HuH-7 (cell line): ENCODE measurements around the gene EMC6.
"Not testable (repeated sequence)": the region's sequence is repeated elsewhere in the genome, so short reads cannot be mapped to it uniquely, and the experiment has no call there.

Source experiments
- DNase-seq: peaks from one replicate; pipeline ENCODE4 v3.0.0; 2011; ENCODE audit warnings: low spot score

EMC6 gene

DNA sequence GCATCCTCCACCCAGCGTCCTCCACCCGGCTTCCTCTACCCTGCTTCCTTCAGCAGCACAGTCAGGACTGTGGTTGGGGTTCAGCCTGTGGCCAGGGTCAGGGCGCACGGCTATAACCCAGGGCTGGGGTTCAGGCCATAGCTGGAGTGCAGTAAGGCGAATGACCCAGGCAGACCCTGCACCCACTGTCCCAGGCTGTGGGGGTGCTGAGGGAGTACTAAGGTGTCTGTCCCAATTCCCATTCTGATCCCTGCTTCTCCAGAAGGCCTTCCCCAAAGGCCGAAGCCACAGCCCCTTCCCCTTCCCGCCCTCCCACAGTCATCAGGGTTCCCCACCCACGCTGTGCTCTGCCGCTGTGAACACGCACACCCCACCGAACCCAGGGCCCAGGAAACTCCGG, 12.4 kb downstream of the EMC6 start:
- no peak for DNase-seq

DNA sequence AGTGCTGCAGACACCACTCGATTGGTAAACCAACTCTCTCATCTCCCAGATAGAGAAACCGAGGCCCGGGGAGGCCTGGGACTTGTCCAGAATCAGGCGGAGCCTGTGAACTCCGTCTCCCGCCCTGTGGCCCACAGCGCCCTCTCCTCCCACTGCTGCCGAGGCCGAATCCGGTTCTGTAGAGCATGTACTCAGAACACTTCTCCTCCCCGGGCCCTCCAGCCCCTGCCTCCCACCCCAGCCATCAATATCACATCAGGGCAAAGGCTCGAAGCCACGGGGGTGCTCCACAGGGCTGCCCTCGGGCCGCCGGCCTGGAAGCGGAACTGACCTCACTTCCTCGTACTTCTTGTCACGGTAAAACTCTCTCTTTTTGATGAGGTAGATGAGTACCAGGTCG, 13.0 kb downstream of the EMC6 start:
- no peak for DNase-seq

DNA sequence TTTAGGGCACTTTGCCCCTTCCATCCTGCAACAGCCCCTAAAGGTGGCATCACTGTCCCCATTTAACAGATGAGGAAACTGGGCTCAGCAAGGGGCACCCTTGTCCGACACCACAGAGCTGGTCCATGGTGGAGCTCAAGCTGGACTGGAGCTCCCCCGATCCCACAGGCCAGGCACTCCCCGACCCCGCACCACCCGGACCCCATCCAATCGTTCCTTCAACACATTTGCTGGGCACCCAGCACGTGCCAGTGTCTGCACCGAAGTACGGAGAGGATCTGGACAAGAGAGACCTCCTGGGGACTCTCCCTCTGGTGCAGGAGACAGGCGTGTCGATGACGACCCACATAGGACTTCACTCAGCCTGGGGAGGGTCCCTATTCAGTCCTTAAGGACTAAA, 13.4 kb downstream of the EMC6 start:
- DNase-seq, result no peak

DNA sequence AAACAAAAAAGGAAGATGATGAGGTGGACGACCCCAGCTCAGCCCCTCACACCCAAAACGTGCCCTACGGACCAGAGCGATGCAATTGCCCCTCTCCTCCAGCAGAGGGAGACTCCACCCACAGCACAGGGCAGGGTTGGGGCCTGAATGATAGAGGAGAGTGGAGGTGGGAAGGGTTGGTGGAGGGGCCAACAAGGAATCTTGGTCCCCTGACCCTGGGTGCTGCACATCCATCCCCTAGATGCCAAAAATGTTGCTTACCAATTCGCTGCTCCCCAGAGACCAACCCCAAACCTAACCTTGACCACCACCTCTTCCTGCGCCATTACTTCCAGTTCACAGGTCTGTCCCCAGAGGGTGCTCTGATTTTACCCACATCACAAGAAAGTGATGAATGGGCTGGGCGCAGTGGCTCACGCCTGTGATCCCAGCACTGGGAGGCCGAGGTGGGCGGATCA, 14.5 kb downstream of the EMC6 start:
- DNase-seq, result peak; percentile 86

DNA sequence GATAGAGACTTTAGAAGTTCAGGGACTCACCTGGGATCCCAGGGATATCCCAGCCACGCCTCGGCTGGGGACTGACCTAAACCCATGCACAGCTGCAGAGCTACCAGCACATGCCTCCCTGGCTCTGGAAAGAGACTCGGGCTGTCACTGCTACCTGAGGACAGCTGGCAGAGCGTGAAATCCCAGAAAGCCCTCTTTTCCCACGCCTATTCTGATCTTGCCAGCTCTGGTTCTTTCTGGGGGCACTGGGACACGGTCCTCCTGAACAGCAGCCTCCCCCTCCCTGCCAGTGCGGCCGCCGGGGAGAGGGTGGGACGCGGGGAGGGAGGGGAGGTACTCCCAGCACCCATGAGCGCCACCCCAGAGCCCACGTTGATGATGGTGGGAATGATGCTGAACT, 16.6 kb downstream of the EMC6 start:
- DNase-seq, result no peak

DNA sequence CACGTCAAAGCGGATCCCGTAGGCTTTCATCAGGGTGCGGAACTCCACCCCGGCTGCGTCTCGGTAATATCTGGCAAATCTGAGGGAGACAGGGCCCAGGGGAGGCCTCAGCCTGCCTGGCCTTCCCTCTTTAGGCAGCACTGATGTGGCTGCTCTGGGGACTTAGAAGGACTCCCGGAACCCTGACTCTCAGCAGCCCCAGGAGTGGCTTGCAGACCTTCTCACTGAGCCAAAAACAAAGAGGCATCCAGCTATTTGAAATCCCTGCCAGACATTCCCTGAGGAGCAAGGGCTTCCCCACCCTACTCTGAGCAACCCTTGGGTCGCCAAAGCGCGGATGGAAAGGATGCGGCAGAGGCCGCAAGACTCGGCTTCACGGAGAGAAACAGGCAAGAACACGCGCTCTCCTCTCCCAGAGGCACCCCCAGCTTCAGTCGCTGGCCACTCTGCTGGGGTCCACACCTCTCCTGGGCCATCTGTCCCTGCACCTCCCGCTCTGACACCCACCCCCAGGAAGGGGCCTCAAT, 19.5 kb downstream of the EMC6 start:
- DNase-seq, result no peak

DNA sequence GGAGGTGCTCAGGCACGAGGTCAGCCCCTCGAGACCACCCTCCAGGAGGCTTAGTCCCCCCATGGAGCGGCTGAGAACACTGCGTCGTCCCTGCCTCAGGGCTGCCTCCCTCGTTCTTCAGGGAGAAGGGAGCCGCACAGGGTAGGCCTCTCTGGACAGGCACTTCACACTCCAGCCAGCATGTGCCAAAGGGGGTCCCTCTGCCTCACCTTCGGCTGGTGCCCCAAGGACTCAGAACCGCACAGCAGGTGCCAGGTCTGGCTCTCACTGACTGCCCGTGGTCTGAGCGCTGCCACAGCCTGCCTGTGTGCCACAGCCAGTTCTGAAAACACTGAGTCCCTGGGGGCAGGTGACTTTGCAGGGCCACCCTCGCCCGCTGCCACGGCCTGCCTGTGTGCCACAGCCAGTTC, 20.2 kb downstream of the EMC6 start:
- DNase-seq, result no peak

DNA sequence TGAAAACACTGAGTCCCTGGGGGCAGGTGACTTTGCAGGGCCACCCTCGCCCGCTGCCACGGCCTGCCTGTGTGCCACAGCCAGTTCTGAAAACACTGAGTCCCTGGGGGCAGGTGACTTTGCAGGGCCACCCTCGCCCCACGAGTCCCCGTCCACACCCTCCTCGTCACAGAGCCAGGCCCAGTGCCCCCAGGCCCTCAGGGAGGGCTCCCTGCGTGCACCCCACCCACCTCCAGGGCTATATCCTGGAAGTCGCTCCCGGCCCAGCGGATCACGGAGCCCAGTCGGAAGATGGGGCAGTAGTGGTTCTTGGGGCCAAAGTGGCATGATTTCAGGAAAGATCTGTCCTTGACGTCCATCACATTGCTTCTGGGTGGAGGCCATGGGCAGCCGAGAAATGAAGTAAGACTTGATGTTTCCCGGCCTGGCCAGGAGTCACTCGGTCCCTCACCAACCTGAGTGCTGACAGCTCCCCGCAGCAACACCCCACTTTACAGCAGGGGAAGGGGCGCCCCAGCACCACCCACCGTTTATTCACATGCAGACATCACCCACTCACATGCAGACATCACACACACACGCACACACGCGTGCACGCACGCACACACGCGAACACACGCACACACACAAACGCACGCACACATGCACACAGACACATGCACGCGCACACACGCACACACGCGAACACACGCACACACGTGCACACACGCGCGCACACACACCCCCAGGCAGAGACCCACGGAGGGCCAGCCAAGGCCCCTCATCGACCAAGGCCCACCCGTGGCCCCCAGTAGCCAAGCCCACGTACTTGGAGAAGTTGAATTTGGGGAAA, 20.9 kb downstream of the EMC6 start:
- no peak for DNase-seq

DNA sequence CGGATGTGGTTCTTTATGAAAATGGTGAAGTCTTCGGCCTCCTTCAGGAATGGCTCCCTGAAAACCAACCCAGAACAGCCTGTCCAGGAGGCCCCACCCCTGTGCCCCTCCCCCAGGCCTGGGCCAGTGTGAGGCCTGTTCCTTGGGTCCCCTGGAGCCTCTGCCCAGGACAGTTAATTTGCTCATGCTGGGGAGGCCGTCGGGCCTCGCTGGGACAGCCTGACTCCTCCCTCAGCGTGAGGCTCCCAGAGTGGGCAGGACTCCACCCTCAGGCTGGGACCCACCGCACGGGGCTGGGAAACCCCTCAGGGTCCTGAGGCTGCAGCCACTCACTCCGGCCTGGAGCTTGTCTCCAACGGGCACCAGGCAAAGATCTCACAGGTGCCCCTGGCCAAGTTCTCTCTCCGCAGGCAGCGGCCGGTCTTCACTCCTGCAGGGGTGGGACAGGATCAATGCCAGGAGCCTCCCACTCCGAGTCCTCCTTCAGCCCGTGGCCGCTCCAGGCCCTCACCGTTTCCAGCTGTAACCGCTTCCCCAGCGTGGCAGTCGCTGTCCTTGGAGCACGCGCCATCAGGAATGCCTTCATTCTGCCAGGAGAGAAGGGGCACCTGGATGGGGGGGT, 21.6 kb downstream of the EMC6 start:
- no peak for DNase-seq

DNA sequence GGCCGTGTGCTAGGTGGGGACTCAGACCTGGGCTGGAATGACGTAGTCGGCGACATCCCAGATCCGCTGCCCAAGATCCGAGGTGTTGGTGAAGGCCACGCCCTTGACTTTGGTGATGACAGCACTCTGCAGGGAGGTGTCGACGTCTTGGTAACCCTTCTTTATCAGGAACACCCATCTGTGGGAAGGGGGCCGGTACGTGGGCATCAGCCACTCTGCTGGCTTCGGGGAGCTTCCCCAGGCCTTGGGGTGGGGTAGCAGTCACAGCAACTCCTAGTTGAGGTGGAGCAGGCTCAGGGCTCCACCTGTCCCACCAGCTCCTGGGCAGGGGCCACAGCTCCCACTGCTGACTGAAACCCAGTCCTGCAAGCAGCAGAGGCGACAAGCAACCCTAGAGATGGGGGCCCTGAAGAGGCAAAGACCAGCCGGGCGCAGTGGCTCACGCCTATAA, 23.0 kb downstream of the EMC6 start:
- peak; percentile 46 for DNase-seq

DNA sequence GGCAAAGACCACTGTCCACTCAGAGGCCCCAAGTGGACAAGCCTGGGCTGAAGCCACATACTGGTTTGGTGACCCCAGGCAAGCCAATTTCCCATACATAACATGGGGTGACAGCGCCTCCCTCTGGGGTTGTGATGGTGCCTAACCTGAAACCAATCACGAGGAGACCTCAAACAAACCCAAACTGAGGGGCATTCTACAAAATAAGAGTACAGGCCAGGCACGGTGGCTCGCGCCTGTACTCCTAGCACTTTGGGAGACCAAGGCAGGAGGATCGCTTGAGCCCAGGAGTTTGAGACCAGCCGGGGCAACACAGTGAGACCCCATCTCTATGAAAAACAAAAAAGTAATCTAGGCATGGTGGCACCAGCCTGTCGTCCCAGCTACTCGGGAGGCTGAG, 23.7 kb downstream of the EMC6 start:
- no peak for DNase-seq

DNA sequence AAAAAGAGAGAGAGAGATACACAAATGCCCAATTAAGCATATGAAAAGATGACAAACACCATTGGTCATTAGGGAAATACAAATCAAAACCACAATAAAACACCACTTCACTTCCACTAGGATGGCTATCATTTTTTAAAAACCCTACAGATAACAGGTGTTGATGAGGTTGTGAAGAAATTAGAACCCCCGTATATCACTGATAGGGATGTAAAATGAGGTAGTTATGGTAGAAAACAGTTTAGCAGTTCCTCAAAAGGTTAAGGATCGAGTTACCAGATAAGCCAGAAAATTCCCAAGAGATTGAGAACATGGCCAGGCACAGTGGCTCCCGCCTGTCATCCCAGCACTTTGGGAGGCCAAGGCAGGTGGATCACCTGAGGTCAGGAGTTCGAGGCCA, 24.5 kb downstream of the EMC6 start:
- no peak for DNase-seq

DNA sequence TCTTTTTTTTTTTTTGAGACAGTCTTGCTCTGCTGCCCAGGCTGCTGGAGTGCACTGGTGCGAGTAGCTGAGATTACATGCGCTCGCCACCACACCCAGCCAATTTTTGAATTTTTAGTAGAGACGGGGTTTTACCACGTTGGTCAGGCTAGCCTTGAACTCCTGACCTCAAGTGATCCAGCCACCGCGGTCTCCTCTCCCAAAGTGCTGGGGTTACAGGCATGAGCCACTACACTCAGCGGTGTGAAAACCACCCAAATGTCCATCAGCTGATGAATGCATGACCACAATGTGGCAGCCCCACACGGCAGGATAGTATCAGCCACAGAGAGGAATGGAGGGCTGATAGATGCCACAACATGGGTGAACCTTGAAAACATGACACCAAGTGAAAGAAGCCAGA, 25.2 kb downstream of the EMC6 start:
- DNase-seq, result no peak

DNA sequence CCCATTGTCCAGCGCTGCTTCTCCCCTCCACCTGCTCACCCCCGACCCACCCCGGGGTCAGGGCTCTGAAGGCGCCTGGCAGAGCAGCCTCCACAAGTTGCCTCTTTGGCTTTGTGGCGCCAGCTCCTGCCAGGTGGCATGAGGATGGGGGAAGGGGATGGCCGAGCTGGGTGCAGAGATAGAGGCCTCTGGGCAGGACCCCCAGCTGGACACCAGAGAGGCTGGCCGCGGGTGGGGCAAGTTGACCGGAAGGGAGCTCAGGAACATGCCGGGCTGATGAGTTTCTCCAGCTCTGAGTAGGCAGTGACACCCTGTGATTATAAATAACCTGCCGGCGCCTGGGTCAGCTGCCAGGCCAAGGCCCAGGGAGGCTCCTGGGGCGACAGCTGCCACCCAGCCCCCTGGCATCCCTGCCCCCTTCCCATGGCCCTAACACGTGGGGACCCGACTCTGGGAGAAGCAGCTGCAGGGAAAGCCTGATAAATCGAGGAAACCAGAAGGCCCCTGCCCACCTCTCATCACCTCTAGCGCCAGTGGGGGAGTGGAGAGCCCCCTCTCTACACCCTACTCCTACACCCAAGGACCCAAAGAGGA, 26.6 kb downstream of the EMC6 start:
- DNase-seq, result no peak

DNA sequence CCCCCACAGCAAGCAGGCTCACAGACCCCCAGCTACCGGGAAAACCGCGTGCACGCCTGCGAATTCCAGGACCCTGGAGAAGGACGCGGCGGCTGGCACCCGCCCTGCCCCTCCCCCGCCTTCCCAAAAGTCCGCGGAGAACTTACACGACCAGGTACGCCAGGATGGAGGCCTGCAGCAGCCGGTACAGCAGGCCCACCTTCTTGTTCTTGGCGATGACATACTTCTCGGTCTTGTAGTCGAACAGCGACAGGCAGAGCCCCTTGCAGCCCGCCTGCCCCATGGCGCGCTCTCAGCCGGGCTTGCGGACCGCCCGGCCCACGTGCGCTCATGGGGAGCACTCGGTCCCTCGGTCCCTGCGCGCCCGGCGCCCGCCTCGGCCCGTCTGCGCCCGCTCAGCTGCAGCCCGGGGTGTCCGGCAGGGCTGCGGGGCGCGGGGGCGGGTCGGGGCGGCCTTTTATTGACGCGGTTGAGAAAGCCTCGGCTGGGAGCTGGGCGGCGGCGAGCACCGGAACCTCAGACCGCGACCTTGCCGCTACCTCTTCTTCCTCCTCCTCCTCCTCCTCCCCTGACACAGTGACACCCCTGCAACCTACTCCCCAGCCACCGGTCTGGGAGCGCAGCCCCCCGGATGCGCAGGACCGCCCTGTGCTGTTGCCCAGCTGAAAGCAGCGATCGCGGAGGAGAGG, 27.3 kb downstream of the EMC6 start, which contains the start of gene P2RX5:
P2RX5 (minus strand) TSS at position 433 of the 689 bp plus-strand sequence; CDS start at position 283, 150 bp downstream.
- DNase-seq, result no peak

DNA sequence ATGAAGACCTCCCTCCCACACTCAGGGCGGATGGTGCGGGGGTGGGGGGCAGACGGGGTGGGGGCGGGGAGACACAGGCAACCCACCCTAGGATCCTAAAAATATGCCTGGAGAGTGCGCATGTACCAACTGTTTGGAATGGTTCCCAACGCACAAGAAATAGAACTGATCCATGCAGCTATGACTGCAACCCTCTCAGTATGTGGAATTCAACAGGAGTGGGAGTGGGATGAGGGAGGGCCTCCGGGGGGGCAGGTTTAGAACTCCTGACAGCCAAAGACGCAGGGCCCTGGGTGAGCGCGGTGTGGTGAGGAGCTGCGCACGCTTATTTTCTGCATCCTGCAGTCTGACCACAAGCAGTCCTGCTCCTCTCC, 28.5 kb downstream of the EMC6 start:
- DNase-seq, result no peak

DNA sequence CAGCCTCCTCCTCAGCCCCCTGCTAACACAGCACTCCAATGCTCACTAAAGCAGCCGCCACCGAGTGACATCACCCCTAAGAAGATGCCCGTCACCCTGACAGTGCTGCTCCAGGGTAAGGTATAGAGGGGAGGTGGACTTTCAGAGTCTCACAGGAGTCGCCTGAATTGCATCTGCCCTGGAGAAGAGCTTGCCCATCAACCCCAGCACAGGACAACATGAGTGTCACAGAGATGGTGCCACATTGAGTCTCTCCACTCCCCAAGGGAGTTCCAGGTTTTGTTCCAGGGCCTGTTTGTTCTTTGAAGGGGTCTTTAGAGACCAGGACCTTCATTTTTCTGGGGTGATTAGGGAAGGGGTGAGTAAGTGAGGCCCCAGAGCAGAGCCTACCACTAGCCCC, 29.5 kb downstream of the EMC6 start:
- DNase-seq, result no peak

DNA sequence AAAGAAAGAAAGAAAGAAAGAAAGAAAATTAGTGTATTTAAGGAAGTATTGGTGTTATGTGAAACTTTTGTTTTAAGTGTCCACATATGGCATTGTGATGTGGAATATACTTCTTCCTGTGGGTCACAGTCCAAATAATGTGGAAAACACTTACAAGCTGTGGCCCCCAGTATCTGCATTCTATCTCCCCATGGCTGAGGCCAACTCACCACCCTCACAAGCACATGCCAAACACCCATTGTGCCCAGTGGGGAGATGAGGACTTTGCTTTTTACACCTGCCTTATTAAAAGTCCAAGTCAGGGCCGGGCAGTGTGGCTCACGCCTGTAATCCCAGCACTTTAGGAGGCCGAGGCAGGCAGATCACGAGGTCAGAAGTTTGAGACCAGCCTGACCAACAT, 31.3 kb downstream of the EMC6 start:
- no peak for DNase-seq

DNA sequence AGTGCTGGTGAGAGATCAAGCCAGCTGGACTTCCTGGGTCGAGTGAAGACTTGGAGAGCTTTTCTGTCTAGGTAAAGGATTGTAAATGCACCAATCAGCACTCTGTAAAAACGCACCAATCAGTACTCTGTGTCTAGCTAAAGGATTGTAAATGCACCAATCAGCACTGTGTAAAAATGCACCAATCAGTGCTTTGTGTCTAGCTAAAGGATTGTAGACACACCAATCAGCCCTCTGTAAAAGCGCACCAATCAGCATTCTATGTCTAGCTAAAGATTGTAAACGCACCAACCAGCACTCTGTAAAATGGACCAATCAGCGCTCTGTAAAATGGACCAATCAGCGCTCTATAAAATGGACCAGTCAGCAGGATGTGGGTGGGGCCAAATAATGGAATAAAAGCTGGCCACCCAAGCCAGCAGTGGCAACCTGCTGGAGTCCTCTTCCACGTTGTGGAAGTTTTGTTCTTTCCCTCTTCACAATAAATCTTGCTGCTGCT, 33.5 kb downstream of the EMC6 start:
- not testable (repeated sequence) for DNase-seq

DNA sequence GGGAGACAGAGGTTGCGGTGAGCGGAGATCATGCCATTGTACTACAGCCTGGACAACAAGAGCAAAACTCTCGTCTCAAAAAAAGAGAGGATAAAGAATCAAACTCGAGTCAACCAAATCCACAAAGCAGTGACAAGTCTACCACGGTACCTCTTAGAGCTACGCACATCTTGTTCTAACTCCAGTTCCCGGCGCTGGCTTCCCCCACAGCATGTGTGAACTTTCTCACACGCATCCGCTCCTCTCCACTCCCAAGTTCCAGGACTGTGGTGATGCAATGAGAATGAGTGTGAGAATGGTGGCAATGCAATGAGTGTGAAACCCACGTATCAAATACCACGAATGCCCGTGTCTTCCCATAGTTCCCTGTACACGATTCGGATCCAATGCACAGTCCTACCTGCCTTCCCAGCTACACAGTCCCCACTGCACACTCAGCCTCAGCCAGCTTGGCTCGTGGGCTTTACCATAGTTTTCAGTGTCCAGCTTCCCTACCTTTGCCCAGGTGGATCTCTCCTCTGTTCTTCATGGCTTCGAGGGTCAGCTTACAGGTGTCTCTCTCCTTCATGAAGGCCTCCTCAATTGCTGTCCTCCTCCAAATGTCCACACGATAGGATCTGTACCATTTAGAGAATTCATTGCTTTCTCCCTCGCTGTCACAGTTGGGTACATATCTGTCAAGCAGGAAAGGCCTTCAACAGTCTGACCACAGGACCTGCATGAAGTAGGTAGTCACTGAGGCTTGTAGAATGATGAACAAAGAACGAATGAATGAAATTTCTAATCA, 36.5 kb downstream of the EMC6 start:
- DNase-seq, result no peak

DNA sequence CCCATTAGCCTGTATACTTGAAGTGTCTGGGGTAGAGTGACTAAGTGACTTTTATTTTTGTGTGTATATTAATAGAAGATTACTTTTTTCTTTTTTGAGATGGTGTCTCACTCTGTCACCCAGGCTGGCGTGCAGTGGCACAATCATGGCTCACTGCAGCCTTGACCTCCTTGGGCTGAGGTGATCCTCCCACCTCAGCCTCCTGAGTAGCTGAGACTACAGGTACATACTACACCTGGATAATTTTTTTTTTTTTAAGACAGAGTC, 37.0 kb downstream of the EMC6 start:
- not testable (repeated sequence) for DNase-seq

DNA sequence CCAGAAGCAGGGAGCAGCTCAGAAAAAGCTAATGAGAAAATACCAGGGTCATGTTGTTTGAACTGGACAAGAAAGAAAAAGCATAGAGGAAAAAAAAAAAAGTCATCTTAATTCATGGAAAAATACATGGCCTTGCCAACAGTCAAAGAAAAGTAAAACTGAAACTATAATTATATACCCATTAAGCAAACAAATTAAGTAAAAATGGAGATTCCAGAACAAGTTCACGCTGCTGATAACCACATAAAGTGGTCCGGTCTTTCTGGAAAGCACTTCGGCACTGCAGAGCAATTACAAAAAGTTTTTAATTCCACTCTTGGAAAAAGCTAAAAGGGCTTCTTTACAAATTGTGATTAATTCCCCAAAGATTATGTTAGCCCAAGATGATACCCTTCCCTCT, 39.8 kb downstream of the EMC6 start:
- no peak for DNase-seq
